ENCODE measurements around the gene HIVEP1.

Gene HIVEP1

GRCh38 chr6:12051861-12052368, 39.8 kb downstream of the HIVEP1 start:
- no peak for FAIRE-seq

GRCh38 chr6:12058172-12058961, 46.3 kb downstream of the HIVEP1 start:
- FAIRE-seq = no peak

- FAIRE-seq = no peak
Measured at GRCh38 chr6:12060780-12061609, 48.9 kb downstream of the HIVEP1 start.

GRCh38 chr6:12062605-12063004, 50.5 kb downstream of the HIVEP1 start:
- no peak for FAIRE-seq

GRCh38 chr6:12064131-12064530, 52.0 kb downstream of the HIVEP1 start:
- no peak for FAIRE-seq

- FAIRE-seq = no peak
Measured at GRCh38 chr6:12064538-12065071, 52.5 kb downstream of the HIVEP1 start.

GRCh38 chr6:12065321-12066140, 53.4 kb downstream of the HIVEP1 start:
- no peak for FAIRE-seq

- FAIRE-seq = no peak
Measured at GRCh38 chr6:12066297-12066696, 54.2 kb downstream of the HIVEP1 start.

- no peak for FAIRE-seq
Measured at GRCh38 chr6:12068899-12069557, 56.9 kb downstream of the HIVEP1 start.

GRCh38 chr6:12069891-12070529, 57.9 kb downstream of the HIVEP1 start:
- no peak for FAIRE-seq

GRCh38 chr6:12071064-12071615, 59.0 kb downstream of the HIVEP1 start:
- no peak for FAIRE-seq

- FAIRE-seq = no peak
Measured at GRCh38 chr6:12075067-12075563, 63.0 kb downstream of the HIVEP1 start.

GRCh38 chr6:12077021-12077710, 65.1 kb downstream of the HIVEP1 start:
- FAIRE-seq = no peak

GRCh38 chr6:12078014-12078413, 65.9 kb downstream of the HIVEP1 start:
- no peak for FAIRE-seq

GRCh38 chr6:12081771-12082170, 69.7 kb downstream of the HIVEP1 start:
- FAIRE-seq = no peak

GRCh38 chr6:12082368-12082767, 70.3 kb downstream of the HIVEP1 start:
- FAIRE-seq = no peak

- no peak for FAIRE-seq
Measured at GRCh38 chr6:12083302-12083701, 71.2 kb downstream of the HIVEP1 start.

GRCh38 chr6:12083763-12084162, 71.7 kb downstream of the HIVEP1 start:
- FAIRE-seq = no peak

GRCh38 chr6:12084681-12085080, 72.6 kb downstream of the HIVEP1 start:
- no peak for FAIRE-seq

- no peak for FAIRE-seq
Measured at GRCh38 chr6:12088531-12088930, 76.4 kb downstream of the HIVEP1 start.
